ENCODE data around the gene C16orf46. TPM values are rescaled to one million over a fixed set of nuclear protein-coding genes. Genes with fewer than 3 reads are reported as not detected.

C16orf46 gene
- total and polyA plus RNA-seq, 2 experiments from 2014 or later: 1.0 to 1.9 TPM

DNA sequence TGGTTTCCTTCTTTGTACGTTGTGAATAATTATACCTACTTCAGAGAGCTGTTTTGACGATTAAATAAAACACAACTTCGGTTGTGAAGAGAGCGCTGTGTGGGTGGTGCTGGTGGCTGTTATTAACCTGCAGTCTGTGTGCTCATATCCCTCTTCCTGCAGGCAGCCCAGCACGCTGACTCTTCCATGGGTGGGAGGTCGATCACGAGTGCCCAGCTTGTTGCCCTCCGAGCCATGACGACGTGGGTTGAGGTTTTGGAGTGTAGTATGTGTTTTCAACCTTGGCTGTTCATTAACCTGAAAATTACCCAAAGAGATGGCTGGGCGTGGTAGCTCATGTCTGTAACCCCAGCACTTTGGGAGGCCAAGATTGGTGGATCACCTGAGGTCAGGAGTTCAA is 30.5 kb upstream of the C16orf46 start:
- Histone ChIP-seq H3K4me1 (ENCODE audit: insufficient read depth) (no peaks in the 10 kb centered on the region), H3K79me2 (no peaks in the 10 kb centered on the region), H3K27me3 (no peaks in the 10 kb centered on the region), H3K9me3 (ENCODE audit: low read depth) (no peaks in the 10 kb centered on the region), H4K20me1 (ENCODE audit: insufficient read depth, poor library complexity, severe bottlenecking) (no peaks in the 10 kb centered on the region), H2AFZ (no peak overlapping the region), H3K27ac (no peak overlapping the region), H3K4me2 (no peak overlapping the region), H3K36me3 (replicated peaks; ENCODE audit: insufficient read depth, low read depth) (no peaks in the 10 kb centered on the region), H3K9me2 (replicated peaks; ENCODE audit: insufficient read depth) (no peaks in the 10 kb centered on the region), H3K4me3 (no peak overlapping the region)
- no peak for DNase-seq (ENCODE audit: low spot score)
- TF ChIP-seq EZH2 (IDR thresholded peaks at IDR 0.05; ENCODE audit: borderline replicate concordance) (no peak), EZH2phosphoT487 (IDR thresholded peaks at IDR 0.05; ENCODE audit: low read depth, severe bottlenecking, unreplicated experiment) (no peak)
- TF ChIP-seq, protein P1, sequence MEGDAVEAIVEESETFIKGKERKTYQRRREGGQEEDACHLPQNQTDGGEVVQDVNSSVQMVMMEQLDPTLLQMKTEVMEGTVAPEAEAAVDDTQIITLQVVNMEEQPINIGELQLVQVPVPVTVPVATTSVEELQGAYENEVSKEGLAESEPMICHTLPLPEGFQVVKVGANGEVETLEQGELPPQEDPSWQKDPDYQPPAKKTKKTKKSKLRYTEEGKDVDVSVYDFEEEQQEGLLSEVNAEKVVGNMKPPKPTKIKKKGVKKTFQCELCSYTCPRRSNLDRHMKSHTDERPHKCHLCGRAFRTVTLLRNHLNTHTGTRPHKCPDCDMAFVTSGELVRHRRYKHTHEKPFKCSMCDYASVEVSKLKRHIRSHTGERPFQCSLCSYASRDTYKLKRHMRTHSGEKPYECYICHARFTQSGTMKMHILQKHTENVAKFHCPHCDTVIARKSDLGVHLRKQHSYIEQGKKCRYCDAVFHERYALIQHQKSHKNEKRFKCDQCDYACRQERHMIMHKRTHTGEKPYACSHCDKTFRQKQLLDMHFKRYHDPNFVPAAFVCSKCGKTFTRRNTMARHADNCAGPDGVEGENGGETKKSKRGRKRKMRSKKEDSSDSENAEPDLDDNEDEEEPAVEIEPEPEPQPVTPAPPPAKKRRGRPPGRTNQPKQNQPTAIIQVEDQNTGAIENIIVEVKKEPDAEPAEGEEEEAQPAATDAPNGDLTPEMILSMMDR (IDR thresholded peaks at IDR 0.05; ENCODE audit: poor library complexity): no peak
- 86% methylated on average over 11 of the region's 11 CpGs for WGBS (ENCODE audit: low lambda C conversion rate, missing lambda C conversion rate)

DNA sequence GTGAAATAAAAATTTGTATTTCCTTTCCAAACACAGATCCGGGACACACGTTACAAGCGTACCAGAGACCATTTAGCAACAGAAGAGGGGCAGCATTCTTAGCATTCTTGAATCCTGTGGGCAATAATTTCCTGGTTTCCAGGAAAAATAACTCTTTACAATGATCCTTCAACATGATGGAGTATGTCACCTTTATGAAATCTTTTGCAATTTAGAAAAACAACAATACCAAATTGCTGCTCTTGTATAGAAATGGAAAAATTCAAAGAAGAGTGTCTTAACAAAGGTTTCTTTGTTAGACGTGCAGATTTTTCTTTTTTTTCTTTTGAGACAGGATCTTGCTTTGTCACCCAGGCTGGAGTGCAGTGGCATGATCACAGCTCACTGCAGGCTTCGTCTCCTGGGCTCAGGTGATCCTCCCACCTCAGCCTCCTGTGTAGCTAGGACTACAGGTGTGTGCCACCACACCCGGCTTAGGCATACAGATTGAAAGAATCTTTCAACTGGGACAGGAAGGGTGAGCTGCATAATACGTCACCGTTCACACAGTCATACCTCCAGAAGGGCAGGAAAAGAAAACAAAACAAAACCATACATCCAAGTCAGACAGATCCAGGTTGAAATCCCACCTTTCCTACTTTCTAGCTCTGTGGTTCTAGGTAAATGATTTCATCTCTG is 29.9 kb upstream of the C16orf46 start:
- no peak overlapping the region for H2AFZ ChIP-seq

DNA sequence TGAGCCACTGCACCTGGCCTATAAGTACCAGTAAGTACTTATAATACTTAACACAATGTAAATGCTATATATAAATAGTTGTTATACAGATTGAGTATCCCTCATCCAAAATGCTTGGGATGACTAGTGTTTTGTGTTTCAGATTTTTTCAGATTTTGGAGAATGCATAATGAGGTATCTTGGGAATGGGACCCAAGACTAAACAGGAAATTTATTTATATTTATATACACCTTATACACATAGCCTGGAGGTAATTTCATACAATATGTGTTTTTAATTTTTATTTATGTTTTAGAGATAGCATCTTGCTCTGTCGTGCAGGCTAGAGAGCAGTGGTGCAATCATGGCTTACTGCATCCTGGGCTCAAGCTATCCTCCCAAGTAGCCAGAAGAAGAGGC is 28.9 kb upstream of the C16orf46 start:
- 72% methylated on average over 1 of the region's 1 CpG for WGBS (ENCODE audit: low lambda C conversion rate, missing lambda C conversion rate)
- Histone ChIP-seq H3K9me3 (ENCODE audit: low read depth) (no peaks in the 10 kb centered on the region), H3K9me2 (replicated peaks; ENCODE audit: insufficient read depth) (no peaks in the 10 kb centered on the region)

More for the DNA sequence above, 29.9 kb upstream of the C16orf46 start:
- TF ChIP-seq EZH2phosphoT487 (IDR thresholded peaks at IDR 0.05; ENCODE audit: low read depth, severe bottlenecking, unreplicated experiment): no peak
- TF ChIP-seq EZH2 (IDR thresholded peaks at IDR 0.05; ENCODE audit: borderline replicate concordance): no peak
- TF ChIP-seq, protein P1 (IDR thresholded peaks at IDR 0.05; ENCODE audit: poor library complexity): no peak
- Histone ChIP-seq H3K4me3 (no peak overlapping the region), H3K9me2 (replicated peaks; ENCODE audit: insufficient read depth) (no peaks in the 10 kb centered on the region), H3K4me1 (ENCODE audit: insufficient read depth) (no peaks in the 10 kb centered on the region), H3K4me2 (no peak overlapping the region), H3K36me3 (replicated peaks; ENCODE audit: insufficient read depth, low read depth) (no peaks in the 10 kb centered on the region), H3K79me2 (no peaks in the 10 kb centered on the region), H3K27ac (no peak overlapping the region), H3K27me3 (no peaks in the 10 kb centered on the region), H3K9me3 (ENCODE audit: low read depth) (no peaks in the 10 kb centered on the region), H4K20me1 (ENCODE audit: insufficient read depth, poor library complexity, severe bottlenecking) (no peaks in the 10 kb centered on the region)
- DNase-seq (ENCODE audit: low spot score): no peak
- 82% methylated on average over 8 of the region's 8 CpGs for whole genome bisulfite sequencing (ENCODE audit: low lambda C conversion rate, missing lambda C conversion rate)

More for the DNA sequence above, 28.9 kb upstream of the C16orf46 start:
- Histone ChIP-seq H3K27ac (no peak overlapping the region), H3K79me2 (no peaks in the 10 kb centered on the region), H3K4me2 (no peak overlapping the region), H4K20me1 (ENCODE audit: insufficient read depth, poor library complexity, severe bottlenecking) (no peaks in the 10 kb centered on the region), H3K4me3 (no peak overlapping the region), H3K36me3 (replicated peaks; ENCODE audit: insufficient read depth, low read depth) (no peaks in the 10 kb centered on the region), H2AFZ (no peak overlapping the region), H3K4me1 (ENCODE audit: insufficient read depth) (no peaks in the 10 kb centered on the region), H3K27me3 (no peaks in the 10 kb centered on the region)
- DNase-seq (ENCODE audit: low spot score): no peak
- TF ChIP-seq, protein P1 (IDR thresholded peaks at IDR 0.05; ENCODE audit: poor library complexity): no peak
- no peak for TF ChIP-seq EZH2phosphoT487 (IDR thresholded peaks at IDR 0.05; ENCODE audit: low read depth, severe bottlenecking, unreplicated experiment)
- no peak for TF ChIP-seq EZH2 (IDR thresholded peaks at IDR 0.05; ENCODE audit: borderline replicate concordance)
